HG03095 (cell line): ENCODE results near the gene TOMM22.

Experiments
- ATAC-seq: cut with Tn5 transposase; IDR thresholded peaks from one replicate; pipeline ENCODE4 v1.9.1; 2021; ENCODE audit warnings: moderate library complexity; ENCODE audit not compliant: unreplicated experiment

TOMM22 gene

DNA sequence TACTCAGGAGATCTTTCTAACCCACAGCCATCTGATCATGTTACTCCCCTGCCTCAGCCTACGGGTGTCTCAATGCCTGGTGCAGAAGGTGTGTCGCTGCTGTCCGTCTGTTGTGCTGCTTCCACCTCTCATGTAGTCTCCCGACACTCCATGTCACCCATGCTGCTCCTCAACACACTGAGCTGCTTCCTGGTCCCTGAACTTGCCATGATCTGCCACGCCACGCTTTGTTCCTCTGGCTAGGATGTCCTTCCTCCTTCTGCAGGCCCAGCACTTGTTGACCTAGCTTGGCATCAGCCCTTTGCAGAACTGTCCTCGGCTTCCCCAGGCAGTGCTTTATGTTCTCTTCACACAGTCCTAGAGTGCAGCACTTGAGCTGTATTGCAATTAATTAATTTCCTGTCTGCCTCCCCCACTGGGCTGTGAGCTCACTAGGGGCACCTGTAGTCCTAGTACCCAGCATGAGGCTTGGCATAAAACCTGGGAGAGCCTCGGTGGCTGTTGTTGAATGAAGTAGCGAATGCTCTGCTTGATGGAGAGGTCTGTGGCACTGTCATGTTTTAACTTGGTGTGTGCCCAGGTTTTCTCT lies 33.5 kb downstream of the TOMM22 start:
- ATAC-seq, result no peak

GRCh38 chr22:38715852-38716251 lies 34.1 kb downstream of the TOMM22 start:
- no peak for ATAC-seq

- no peak for ATAC-seq
Observed at GRCh38 chr22:38716271-38716670, 34.5 kb downstream of the TOMM22 start.

GRCh38 chr22:38716826-38717225 lies 35.1 kb downstream of the TOMM22 start:
- ATAC-seq, result no peak

GRCh38 chr22:38717244-38717643 lies 35.5 kb downstream of the TOMM22 start:
- no peak for ATAC-seq

DNA sequence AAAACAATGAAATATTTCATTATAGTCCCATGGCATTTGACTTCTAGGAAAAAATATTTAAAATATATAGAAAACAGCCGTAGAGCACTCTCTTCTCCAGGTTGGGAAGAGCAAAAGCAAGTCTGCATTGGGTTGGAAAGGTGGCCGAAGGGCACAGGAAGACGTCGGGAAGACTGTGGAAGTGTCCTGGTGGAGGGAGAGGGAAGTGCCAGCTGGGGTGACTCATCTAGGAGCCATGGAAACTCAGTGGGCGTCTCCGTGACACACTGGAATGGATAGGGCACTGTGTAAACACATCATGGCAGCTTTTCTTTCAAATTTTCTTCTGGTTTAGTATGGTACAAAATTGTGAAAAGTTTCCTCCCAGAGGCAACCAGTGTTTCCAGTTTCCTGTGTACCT lies 36.7 kb downstream of the TOMM22 start:
- no peak for ATAC-seq

DNA sequence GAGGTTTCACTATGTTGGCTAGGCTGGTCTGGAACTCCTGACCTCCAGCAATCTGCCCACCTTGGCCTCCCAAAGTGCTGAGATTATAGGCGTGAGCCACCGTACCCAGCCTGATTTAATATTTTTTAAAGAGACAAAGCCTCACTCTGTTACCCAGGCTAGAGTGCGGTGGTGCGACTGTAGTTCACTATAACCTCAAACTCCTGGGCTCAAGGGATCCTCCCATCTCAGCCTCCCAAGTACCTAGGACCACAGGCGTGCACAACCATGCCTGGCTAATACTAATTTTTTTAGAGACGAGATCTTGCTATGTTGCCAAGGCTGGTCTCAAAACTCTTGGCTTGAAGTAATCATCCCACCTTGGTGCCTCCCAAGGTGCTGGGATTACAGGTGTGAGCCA lies 37.4 kb downstream of the TOMM22 start:
- ATAC-seq, result no peak

- no peak for ATAC-seq
Observed at GRCh38 chr22:38720350-38720749, 38.6 kb downstream of the TOMM22 start.

- ATAC-seq, result no peak
Observed at GRCh38 chr22:38721551-38721950, 39.8 kb downstream of the TOMM22 start.

GRCh38 chr22:38724176-38724575 lies 42.4 kb downstream of the TOMM22 start:
- ATAC-seq, result no peak

DNA sequence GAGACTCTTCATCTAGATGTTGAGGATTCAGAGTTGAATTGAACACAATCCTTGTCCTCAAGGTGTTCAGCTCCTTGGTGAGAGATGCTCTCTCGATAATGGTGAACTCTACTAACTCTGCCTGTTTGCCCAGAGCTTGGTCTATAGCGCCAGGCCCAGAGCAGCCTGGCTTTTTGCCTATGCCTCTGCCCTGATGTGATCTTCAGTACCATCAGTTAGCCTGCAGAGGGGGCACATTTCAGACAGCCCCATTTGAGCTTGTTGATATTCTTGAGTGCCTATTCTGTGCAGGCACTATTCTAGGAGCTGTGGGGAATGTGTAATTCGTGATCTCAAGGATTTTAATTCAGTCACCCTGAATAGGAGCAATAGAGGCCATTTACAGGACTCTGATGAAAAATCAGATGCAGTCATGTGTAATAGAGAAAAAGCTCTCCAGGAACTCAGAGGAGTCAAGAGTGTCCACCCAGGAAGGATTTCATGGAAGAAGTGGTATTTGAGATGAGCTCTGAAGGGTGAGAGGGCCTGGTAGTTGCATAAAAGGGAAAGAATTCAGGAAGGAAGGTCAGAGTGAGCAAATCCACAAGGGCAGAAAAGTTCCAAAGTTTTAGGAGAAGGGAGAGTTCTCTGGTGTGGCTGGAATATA lies 43.3 kb downstream of the TOMM22 start:
- ATAC-seq, result no peak

- ATAC-seq, result no peak
Observed at GRCh38 chr22:38725900-38726655, 44.3 kb downstream of the TOMM22 start.

- no peak for ATAC-seq
Observed at GRCh38 chr22:38727123-38727522, 45.4 kb downstream of the TOMM22 start.

GRCh38 chr22:38727530-38728451 lies 46.0 kb downstream of the TOMM22 start:
- ATAC-seq, result no peak

GRCh38 chr22:38728871-38729796 lies 47.4 kb downstream of the TOMM22 start:
- ATAC-seq, result no peak

DNA sequence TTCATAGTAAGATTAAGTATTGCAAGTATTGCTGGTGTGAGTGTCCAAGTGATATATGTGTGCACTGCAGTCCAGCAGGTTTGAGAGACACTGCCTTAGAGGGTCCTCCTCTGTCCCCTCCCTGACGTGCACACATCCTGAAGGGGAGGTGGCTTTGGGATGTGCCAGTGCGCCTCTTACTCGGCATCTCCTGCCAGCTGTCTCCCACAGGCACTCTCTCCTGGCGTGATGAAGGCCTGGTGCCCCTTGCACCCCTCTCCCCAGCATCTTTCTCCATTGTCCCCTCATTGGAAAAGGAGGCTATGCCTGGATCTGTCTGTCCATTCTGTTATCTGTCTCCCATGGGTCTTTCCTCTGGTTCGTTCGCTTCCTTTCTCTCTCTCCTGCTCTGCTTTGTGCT lies 48.2 kb downstream of the TOMM22 start:
- ATAC-seq, result no peak

DNA sequence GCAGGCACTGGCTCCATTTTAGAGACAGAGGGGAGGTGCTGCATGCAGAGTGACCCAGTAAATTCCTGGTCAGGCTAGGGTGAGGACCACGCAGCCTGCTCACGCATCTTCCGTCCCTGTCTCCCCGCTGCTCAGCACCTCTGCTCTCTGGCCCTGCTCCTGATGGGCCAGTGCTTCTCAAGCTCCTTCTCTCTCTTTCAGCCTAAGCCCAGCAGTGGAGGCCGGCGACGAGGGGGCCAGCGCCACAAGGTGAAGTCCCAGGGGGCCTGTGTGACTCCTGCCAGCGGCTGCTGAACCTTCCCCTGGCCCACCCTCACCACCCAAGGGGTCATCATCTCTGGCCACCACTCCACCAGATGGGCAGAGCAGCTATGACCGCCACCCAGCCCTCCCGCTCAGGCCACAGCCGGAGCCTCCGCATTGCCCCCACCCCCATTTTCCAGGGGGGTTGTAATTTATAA lies 48.7 kb downstream of the TOMM22 start:
- no peak for ATAC-seq

- ATAC-seq, result no peak
Observed at GRCh38 chr22:38731703-38732161, 50.0 kb downstream of the TOMM22 start.

GRCh38 chr22:38732251-38732815 lies 50.6 kb downstream of the TOMM22 start:
- no peak for ATAC-seq

GRCh38 chr22:38733329-38733723 lies 51.6 kb downstream of the TOMM22 start:
- no peak for ATAC-seq
